Activated naive CD8-positive, alpha-beta T cell (primary cell): ENCODE measurements around the gene H19.

Experiments
- H3K27ac Mint-ChIP-seq: one replicate; pipeline ENCODE4 v1.8.0; 2021; ENCODE audit warnings: mixed read lengths
- H3K27me3 Mint-ChIP-seq: one replicate; pipeline ENCODE4 v1.8.0; 2021; ENCODE audit warnings: mixed read lengths
- H3K36me3 Mint-ChIP-seq: one replicate; pipeline ENCODE4 v1.8.0; 2021; ENCODE audit warnings: mixed read lengths
- H3K4me1 Mint-ChIP-seq: one replicate; pipeline ENCODE4 v1.8.0; 2021; ENCODE audit warnings: low read depth, mixed read lengths
- H3K4me3 Mint-ChIP-seq: one replicate; pipeline ENCODE4 v1.8.0; 2021; ENCODE audit warnings: mild to moderate bottlenecking, mixed read lengths
- H3K9me3 Mint-ChIP-seq: one replicate; pipeline ENCODE4 v1.8.0; 2021; ENCODE audit warnings: low read depth, mixed read lengths

The H19 gene

DNA sequence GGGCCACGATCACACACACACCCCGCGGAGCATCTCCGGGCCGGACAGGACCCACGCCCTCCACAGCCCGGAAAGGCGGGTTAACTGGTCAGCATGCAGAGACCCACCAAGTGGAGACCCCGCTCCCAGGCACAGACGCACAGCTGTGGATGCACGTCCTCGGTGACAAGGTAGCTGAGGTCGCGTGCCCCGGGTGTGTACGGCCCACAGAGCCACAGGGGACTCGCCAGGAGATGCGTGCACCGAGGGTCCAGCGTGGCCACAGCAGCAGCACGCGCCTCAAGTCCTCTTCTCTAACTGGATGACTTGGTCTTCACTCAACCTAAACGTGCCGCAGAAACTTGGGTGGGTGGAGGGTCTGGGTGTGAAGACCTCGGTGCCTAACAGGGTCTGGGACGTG is 5.5 kb downstream of the H19 start:
- Mint-ChIP-seq H3K4me1 (no peaks in the 10 kb centered on the region), H3K27me3 (no peaks in the 10 kb centered on the region), H3K27ac (no peak overlapping the region), H3K36me3 (no peaks in the 10 kb centered on the region), H3K9me3 (no peaks in the 10 kb centered on the region), H3K4me3 (no peak overlapping the region)

DNA sequence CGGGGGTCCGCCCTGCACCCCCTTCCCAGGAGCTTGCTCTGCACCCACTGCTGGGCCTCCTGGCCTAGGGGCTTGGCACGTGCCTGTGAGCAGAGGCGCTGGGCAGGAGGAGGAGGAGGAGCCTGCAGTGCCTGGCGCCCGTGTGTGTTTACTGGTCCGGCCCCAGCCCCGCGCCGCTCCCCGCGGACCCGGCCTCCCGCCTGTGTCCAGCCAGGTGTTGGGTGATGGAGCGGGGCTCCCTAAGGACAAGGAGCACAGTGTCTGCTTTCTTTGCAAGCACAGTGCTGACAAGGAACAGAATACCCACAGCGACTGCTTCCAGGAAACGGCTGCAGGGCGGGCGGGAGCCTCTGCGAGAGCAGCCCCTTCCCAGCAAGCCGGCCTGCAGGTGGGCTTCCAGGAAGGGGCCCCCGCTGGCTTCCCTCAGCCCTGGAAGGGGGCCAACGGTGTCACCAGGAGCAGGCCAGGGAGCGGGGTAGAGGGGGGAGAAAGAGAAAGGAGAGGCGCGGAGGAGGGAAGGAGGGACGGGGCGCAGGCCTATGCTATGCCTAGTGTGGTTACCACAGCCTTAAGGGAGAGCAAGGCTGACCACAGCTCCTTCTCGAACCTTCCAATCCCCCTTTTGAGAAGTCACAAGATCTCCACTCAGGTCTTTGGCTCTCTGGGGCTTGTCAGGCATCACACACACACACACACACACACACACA is 6.6 kb downstream of the H19 start:
- Mint-ChIP-seq H3K27me3 (no peaks in the 10 kb centered on the region), H3K36me3 (no peaks in the 10 kb centered on the region), H3K4me3 (no peak overlapping the region), H3K27ac (no peak overlapping the region), H3K9me3 (no peaks in the 10 kb centered on the region), H3K4me1 (no peaks in the 10 kb centered on the region)

DNA sequence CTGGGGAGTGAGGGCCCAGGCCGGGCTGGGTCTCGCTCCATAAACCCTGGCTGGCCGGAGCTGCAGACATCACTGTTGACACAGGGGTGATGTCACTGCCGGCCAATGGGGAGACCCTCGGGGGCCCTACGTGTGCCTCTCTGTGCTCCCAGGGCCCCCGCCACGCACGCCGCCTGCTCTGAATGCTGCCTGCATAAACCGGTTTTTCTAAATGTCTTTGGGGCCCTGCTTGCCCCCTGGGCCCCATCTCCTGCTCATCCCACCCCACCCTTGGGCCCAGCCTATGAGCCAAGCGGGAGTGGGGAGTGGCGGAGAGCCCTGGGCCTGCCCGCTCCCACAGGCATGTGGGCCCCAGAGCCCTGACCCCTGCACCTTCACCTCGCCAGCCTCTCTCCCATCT is 7.7 kb downstream of the H19 start:
- Mint-ChIP-seq H3K27ac (no peak overlapping the region), H3K9me3 (no peaks in the 10 kb centered on the region), H3K36me3 (no peaks in the 10 kb centered on the region), H3K4me3 (no peak overlapping the region), H3K27me3 (no peaks in the 10 kb centered on the region), H3K4me1 (no peaks in the 10 kb centered on the region)

GRCh38 chr11:1988667-1989317 is 8.8 kb downstream of the H19 start:
- Mint-ChIP-seq H3K4me1 (no peaks in the 10 kb centered on the region), H3K9me3 (no peaks in the 10 kb centered on the region), H3K27me3 (no peaks in the 10 kb centered on the region), H3K4me3 (no peak overlapping the region), H3K36me3 (no peaks in the 10 kb centered on the region), H3K27ac (no peak overlapping the region)

DNA sequence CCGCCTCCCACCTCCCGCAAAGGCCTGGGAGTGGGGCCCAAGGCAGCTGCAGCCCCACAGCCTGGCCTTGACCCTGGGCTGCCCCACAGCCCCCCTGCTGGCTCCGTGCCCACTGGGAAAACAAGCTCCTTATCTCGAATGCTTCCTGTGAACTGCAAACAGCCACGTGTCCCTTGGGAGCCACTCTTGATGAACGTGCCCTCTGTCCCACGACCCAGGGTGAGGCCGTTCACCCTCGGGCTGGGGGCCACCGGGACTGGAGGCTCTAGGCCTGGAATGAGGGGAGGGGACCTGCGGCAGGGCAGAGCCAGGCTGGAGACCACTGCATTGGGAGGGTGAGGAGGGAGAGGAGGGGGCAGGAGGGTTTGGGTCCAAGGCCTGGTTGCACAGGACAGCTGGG is 9.5 kb downstream of the H19 start:
- H3K4me3 Mint-ChIP-seq: no peak overlapping the region
- no peaks in the 10 kb centered on the region for H3K9me3 Mint-ChIP-seq
- H3K4me1 Mint-ChIP-seq: no peaks in the 10 kb centered on the region
- H3K27ac Mint-ChIP-seq: no peak overlapping the region
- no peaks in the 10 kb centered on the region for H3K27me3 Mint-ChIP-seq
- no peaks in the 10 kb centered on the region for H3K36me3 Mint-ChIP-seq

GRCh38 chr11:1987024-1987423 is 10.6 kb downstream of the H19 start:
- H3K27ac Mint-ChIP-seq: no peak overlapping the region
- H3K27me3 Mint-ChIP-seq: no peaks in the 10 kb centered on the region
- no peak overlapping the region for H3K4me3 Mint-ChIP-seq
- no peaks in the 10 kb centered on the region for H3K4me1 Mint-ChIP-seq
- H3K36me3 Mint-ChIP-seq: no peaks in the 10 kb centered on the region
- H3K9me3 Mint-ChIP-seq: no peaks in the 10 kb centered on the region

- Mint-ChIP-seq H3K27me3 (no peaks in the 10 kb centered on the region), H3K36me3 (no peaks in the 10 kb centered on the region), H3K4me1 (no peaks in the 10 kb centered on the region), H3K4me3 (no peak overlapping the region), H3K27ac (no peak overlapping the region), H3K9me3 (no peaks in the 10 kb centered on the region)
Observed at GRCh38 chr11:1983601-1983961, 14.1 kb downstream of the H19 start.

- Mint-ChIP-seq H3K27me3 (no peaks in the 10 kb centered on the region), H3K9me3 (no peaks in the 10 kb centered on the region), H3K27ac (no peak overlapping the region), H3K4me3 (no peak overlapping the region), H3K36me3 (no peaks in the 10 kb centered on the region), H3K4me1 (no peaks in the 10 kb centered on the region)
Observed at GRCh38 chr11:1982873-1983600, 14.6 kb downstream of the H19 start.

DNA sequence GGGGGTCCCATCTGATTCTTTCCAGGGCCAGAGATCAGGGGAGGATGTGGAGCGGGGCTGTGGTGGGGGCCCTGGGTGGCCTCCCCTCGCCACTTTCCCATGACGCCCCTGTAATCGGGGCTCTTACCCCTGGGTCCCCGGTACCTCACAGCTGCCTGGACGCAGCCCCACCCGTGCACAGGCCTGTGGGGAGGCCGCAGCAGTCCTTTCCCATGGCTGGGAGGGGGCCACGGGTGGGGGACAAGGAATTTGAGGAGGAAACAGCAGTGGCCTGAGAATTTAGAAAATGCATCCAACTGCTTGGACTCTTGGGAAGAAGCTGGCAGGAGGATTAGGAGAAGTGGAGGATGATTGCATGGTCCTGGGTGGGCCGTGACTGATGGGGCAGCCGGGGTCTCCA is 18.0 kb downstream of the H19 start:
- Mint-ChIP-seq H3K9me3 (no peaks in the 10 kb centered on the region), H3K36me3 (no peaks in the 10 kb centered on the region), H3K4me1 (no peaks in the 10 kb centered on the region), H3K27me3 (no peaks in the 10 kb centered on the region), H3K4me3 (no peak overlapping the region), H3K27ac (no peak overlapping the region)

- Mint-ChIP-seq H3K27me3 (no peaks in the 10 kb centered on the region), H3K27ac (no peak overlapping the region), H3K36me3 (no peaks in the 10 kb centered on the region), H3K4me3 (no peak overlapping the region), H3K9me3 (no peaks in the 10 kb centered on the region), H3K4me1 (no peaks in the 10 kb centered on the region)
Observed at GRCh38 chr11:1978720-1979473, 18.7 kb downstream of the H19 start.

DNA sequence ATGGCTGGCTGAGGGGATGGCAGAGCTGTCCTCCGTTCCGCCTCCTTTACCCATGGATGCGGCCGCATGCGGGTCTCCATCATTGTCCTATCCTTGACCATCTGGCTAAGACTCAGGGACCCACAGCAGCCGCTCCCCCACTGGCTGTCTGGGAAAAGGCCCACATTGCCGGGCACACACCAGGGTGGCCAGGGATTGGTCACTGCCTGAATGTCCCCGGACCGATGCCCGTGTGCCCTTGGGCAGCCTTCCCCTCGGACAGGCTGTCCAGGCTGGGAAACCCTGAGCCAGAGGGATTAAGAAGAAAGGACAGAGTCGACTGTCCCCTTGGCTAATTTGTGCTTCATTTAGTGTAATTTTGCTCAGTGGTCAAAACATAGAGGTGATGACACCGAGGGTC is 22.5 kb downstream of the H19 start:
- Mint-ChIP-seq H3K4me3 (no peak overlapping the region), H3K9me3 (no peaks in the 10 kb centered on the region), H3K27ac (no peak overlapping the region), H3K27me3 (no peaks in the 10 kb centered on the region), H3K36me3 (no peaks in the 10 kb centered on the region), H3K4me1 (no peaks in the 10 kb centered on the region)

- no peak overlapping the region for H3K4me3 Mint-ChIP-seq
- H3K27ac Mint-ChIP-seq: no peak overlapping the region
- H3K27me3 Mint-ChIP-seq: no peaks in the 10 kb centered on the region
- H3K36me3 Mint-ChIP-seq: no peaks in the 10 kb centered on the region
- no peaks in the 10 kb centered on the region for H3K9me3 Mint-ChIP-seq
- H3K4me1 Mint-ChIP-seq: no peaks in the 10 kb centered on the region
Observed at GRCh38 chr11:1970956-1971355, 26.7 kb downstream of the H19 start.

- Mint-ChIP-seq H3K27me3 (no peaks in the 10 kb centered on the region), H3K4me3 (no peak overlapping the region), H3K9me3 (no peaks in the 10 kb centered on the region), H3K27ac (no peak overlapping the region), H3K4me1 (no peaks in the 10 kb centered on the region), H3K36me3 (no peaks in the 10 kb centered on the region)
Observed at GRCh38 chr11:1969776-1970175, 27.9 kb downstream of the H19 start.

GRCh38 chr11:1969035-1969434 is 28.6 kb downstream of the H19 start:
- H3K36me3 Mint-ChIP-seq: no peaks in the 10 kb centered on the region
- H3K4me1 Mint-ChIP-seq: no peaks in the 10 kb centered on the region
- H3K27me3 Mint-ChIP-seq: no peaks in the 10 kb centered on the region
- no peaks in the 10 kb centered on the region for H3K9me3 Mint-ChIP-seq
- H3K27ac Mint-ChIP-seq: no peak overlapping the region
- no peak overlapping the region for H3K4me3 Mint-ChIP-seq

- Mint-ChIP-seq H3K4me1 (no peaks in the 10 kb centered on the region), H3K36me3 (no peaks in the 10 kb centered on the region), H3K27ac (no peak overlapping the region), H3K4me3 (no peak overlapping the region), H3K9me3 (no peaks in the 10 kb centered on the region), H3K27me3 (no peaks in the 10 kb centered on the region)
Observed at GRCh38 chr11:1968454-1969002, 29.1 kb downstream of the H19 start.
